WTC11 (cell line): ENCODE data around the gene LAMC1. TPM values are rescaled to one million over a fixed set of nuclear protein-coding genes. Genes with fewer than 3 reads are reported as not detected.

Source experiments
- ATAC-seq: fragments of 200-7000 bp; cut with Tn5 transposase; 2 replicates; pipeline ENCODE4 v1.10.0; 2021; ENCODE audit warnings: mild to moderate bottlenecking, moderate library complexity
- CTCF ChIA-PET: fragments of 300-600 bp; sonication (Branson Sonifier 250); formaldehyde crosslinking; loops from one replicate; lab custom pipeline; 2021; ENCODE audit warnings: antibody characterized with exemption; lab: Charles Lee
- POLR2A ChIA-PET: fragments of 350-600 bp; sonication (Branson Sonifier 250); formaldehyde crosslinking; loops from one replicate; lab custom pipeline; 2021; ENCODE audit warnings: antibody characterized with exemption; lab: Charles Lee
- DNase-seq: peaks from one replicate; pipeline ENCODE4 v3.0.0; 2021; ENCODE audit warnings: low spot score
- H3K27ac Mint-ChIP-seq: 2 replicates; pipeline ENCODE4 v1.8.0; 2021; ENCODE audit warnings: mixed read lengths
- H3K27me3 Mint-ChIP-seq: 2 replicates; pipeline ENCODE4 v1.8.0; 2021; ENCODE audit warnings: low read depth, mild to moderate bottlenecking, moderate library complexity, mixed read lengths
- H3K36me3 Mint-ChIP-seq: 2 replicates; pipeline ENCODE4 v1.8.0; 2021; ENCODE audit warnings: mixed read lengths
- H3K4me1 Mint-ChIP-seq: 2 replicates; pipeline ENCODE4 v1.8.0; 2022; ENCODE audit warnings: mixed read lengths
- H3K4me3 Mint-ChIP-seq: 2 replicates; pipeline ENCODE4 v1.8.0; 2021; ENCODE audit warnings: mild to moderate bottlenecking, moderate library complexity, mixed read lengths
- H3K9me3 Mint-ChIP-seq: 2 replicates; pipeline ENCODE4 v1.8.0; 2021; ENCODE audit warnings: mixed read lengths
- E2F4 ChIP-seq: sonication (generic); formaldehyde crosslinking; IDR thresholded peaks from 2 replicates; pipeline ENCODE4 v1.8.1; 2022; ENCODE audit warnings: low read depth, mild to moderate bottlenecking, moderate library complexity, missing genetic modification reagents, borderline replicate concordance
- ERG ChIP-seq: fragments of 250-450 bp; sonication (Bioruptor Pico); IDR thresholded peaks from 2 replicates; pipeline ENCODE4 v1.8.0; 2021; ENCODE audit warnings: mild to moderate bottlenecking
- FOXP4 ChIP-seq: sonication (generic); formaldehyde crosslinking; IDR thresholded peaks from 2 replicates; pipeline ENCODE4 v1.8.0; 2022; ENCODE audit warnings: mild to moderate bottlenecking, missing genetic modification reagents
- IRF1 ChIP-seq: sonication (generic); formaldehyde crosslinking; IDR thresholded peaks from 2 replicates; pipeline ENCODE4 v1.8.0; 2023; ENCODE audit warnings: missing genetic modification reagents
- MAX ChIP-seq: sonication (generic); formaldehyde crosslinking; IDR thresholded peaks from 2 replicates; pipeline ENCODE4 v1.8.0; 2022; ENCODE audit warnings: mild to moderate bottlenecking, missing genetic modification reagents
- MYBL2 ChIP-seq: sonication (generic); formaldehyde crosslinking; IDR thresholded peaks from 2 replicates; pipeline ENCODE4 v1.8.1; 2023; ENCODE audit warnings: mild to moderate bottlenecking, moderate library complexity, missing genetic modification reagents
- NR1H2 ChIP-seq: sonication (generic); formaldehyde crosslinking; IDR thresholded peaks from 2 replicates; pipeline ENCODE4 v1.9.0; 2021; ENCODE audit warnings: mild to moderate bottlenecking, moderate library complexity, missing genetic modification reagents
- NR3C1 ChIP-seq: sonication (generic); formaldehyde crosslinking; conservative IDR thresholded peaks from 2 replicates; pipeline ENCODE4 v1.8.1; 2023; ENCODE audit warnings: low read depth, mild to moderate bottlenecking, missing genetic modification reagents
- TEAD1 ChIP-seq: sonication (generic); formaldehyde crosslinking; IDR thresholded peaks from 2 replicates; pipeline ENCODE4 v1.8.0; 2022; ENCODE audit warnings: mild to moderate bottlenecking, missing genetic modification reagents
- USF2 ChIP-seq: sonication (generic); formaldehyde crosslinking; IDR thresholded peaks from 2 replicates; pipeline ENCODE4 v1.8.1; 2023; ENCODE audit warnings: mild to moderate bottlenecking, missing genetic modification reagents, moderate library complexity
- ZNF425 ChIP-seq: fragments of 250-450 bp; sonication (Bioruptor Pico); conservative IDR thresholded peaks from 2 replicates; pipeline ENCODE4 v1.9.0; 2021; ENCODE audit warnings: mild to moderate bottlenecking
- total RNA-seq: library from RNA; stranded (reverse); gene quantifications from 3 replicates; pipeline ENCODE4 v1.2.3, GENCODE V29; 2021
- TF ChIP-seq, protein P1 (sequence below): sonication (generic); formaldehyde crosslinking; IDR thresholded peaks from 2 replicates; pipeline ENCODE4 v1.8.1; 2023; ENCODE audit warnings: mild to moderate bottlenecking, moderate library complexity, missing genetic modification reagents
- TF ChIP-seq, protein P2 (sequence below): fragments of 250-450 bp; sonication (Bioruptor Pico); IDR thresholded peaks from 2 replicates; pipeline ENCODE4 v1.9.0; 2021; ENCODE audit warnings: moderate library complexity, mild to moderate bottlenecking, inconsistent platforms, borderline replicate concordance
- TF ChIP-seq, protein P3 (sequence below): sonication (generic); formaldehyde crosslinking; IDR thresholded peaks from 2 replicates; pipeline ENCODE4 v1.8.0; 2022; ENCODE audit warnings: missing genetic modification reagents
- TF ChIP-seq, protein P4 (sequence below): sonication (generic); formaldehyde crosslinking; IDR thresholded peaks from 2 replicates; pipeline ENCODE4 v1.8.1; 2022; ENCODE audit warnings: mild to moderate bottlenecking, moderate library complexity, missing genetic modification reagents

Gene LAMC1
- total RNA-seq, 1 experiment from 2014 or later, result 162 TPM

DNA sequence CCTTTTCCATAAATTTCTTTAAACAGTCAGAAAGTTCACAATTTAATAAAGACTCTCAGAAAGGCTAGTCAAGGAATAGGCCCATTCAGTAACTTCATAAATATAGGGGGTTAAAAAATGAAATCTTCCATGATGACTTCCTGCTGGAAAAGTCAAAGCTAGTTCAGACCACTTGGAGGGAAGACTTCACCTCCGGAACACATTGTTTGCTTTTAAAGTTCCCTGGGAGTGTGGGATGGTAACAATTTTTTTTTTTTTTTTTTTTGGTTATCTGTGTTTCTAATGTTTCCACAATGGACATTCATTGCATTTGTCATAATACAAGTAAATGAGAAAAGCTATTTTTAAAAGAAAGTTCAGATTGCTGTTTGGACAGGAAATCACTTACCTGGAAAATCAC is 144.5 kb downstream of the LAMC1 start (continued):
- TF ChIP-seq ERG (CRISPR knock-in tag) (no peak), NR1H2 (CRISPR knock-in tag) (no peak)

- Mint-ChIP-seq H3K4me3 (no peak overlapping the region), H3K27me3 (no peaks in the 10 kb centered on the region), H3K36me3 (no peaks in the 10 kb centered on the region), H3K27ac (no peak overlapping the region), H3K4me1 (peaks cover 16% of the 10 kb centered on the region), H3K9me3 (no peaks in the 10 kb centered on the region)
- TF ChIP-seq, protein P1, sequence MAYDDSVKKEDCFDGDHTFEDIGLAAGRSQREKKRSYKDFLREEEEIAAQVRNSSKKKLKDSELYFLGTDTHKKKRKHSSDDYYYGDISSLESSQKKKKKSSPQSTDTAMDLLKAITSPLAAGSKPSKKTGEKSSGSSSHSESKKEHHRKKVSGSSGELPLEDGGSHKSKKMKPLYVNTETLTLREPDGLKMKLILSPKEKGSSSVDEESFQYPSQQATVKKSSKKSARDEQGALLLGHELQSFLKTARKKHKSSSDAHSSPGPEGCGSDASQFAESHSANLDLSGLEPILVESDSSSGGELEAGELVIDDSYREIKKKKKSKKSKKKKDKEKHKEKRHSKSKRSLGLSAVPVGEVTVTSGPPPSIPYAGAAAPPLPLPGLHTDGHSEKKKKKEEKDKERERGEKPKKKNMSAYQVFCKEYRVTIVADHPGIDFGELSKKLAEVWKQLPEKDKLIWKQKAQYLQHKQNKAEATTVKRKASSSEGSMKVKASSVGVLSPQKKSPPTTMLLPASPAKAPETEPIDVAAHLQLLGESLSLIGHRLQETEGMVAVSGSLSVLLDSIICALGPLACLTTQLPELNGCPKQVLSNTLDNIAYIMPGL (CRISPR knock-in tag), result no peak
- TF ChIP-seq, protein P2, sequence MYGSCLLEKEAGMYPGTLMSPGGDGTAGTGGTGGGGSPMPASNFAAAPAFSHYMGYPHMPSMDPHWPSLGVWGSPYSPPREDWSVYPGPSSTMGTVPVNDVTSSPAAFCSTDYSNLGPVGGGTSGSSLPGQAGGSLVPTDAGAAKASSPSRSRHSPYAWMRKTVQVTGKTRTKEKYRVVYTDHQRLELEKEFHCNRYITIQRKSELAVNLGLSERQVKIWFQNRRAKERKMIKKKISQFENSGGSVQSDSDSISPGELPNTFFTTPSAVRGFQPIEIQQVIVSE (CRISPR knock-in tag), result no peak
- TF ChIP-seq NR3C1 (CRISPR knock-in tag), result no peak
- no peak for TF ChIP-seq FOXP4
- TF ChIP-seq, protein P3, sequence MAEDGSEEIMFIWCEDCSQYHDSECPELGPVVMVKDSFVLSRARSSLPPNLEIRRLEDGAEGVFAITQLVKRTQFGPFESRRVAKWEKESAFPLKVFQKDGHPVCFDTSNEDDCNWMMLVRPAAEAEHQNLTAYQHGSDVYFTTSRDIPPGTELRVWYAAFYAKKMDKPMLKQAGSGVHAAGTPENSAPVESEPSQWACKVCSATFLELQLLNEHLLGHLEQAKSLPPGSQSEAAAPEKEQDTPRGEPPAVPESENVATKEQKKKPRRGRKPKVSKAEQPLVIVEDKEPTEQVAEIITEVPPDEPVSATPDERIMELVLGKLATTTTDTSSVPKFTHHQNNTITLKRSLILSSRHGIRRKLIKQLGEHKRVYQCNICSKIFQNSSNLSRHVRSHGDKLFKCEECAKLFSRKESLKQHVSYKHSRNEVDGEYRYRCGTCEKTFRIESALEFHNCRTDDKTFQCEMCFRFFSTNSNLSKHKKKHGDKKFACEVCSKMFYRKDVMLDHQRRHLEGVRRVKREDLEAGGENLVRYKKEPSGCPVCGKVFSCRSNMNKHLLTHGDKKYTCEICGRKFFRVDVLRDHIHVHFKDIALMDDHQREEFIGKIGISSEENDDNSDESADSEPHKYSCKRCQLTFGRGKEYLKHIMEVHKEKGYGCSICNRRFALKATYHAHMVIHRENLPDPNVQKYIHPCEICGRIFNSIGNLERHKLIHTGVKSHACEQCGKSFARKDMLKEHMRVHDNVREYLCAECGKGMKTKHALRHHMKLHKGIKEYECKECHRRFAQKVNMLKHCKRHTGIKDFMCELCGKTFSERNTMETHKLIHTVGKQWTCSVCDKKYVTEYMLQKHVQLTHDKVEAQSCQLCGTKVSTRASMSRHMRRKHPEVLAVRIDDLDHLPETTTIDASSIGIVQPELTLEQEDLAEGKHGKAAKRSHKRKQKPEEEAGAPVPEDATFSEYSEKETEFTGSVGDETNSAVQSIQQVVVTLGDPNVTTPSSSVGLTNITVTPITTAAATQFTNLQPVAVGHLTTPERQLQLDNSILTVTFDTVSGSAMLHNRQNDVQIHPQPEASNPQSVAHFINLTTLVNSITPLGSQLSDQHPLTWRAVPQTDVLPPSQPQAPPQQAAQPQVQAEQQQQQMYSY (CRISPR knock-in tag), result no peak
- no peak for TF ChIP-seq IRF1 (CRISPR knock-in tag)
- no peak for TF ChIP-seq USF2 (CRISPR knock-in tag)
- no peak for TF ChIP-seq MAX (CRISPR knock-in tag)
- POLR2A ChIA-PET, result no interaction called here
- no peak for DNase-seq
- CTCF ChIA-PET, result interaction anchor here (1.1 kb wide), 1 partner anchor 66 kb away, joined by 4 read pairs; no protein-coding TSS in a partner anchor
- no peak for ATAC-seq
Observed at GRCh38 chr1:183168308-183168707, 145.1 kb downstream of the LAMC1 start.

DNA sequence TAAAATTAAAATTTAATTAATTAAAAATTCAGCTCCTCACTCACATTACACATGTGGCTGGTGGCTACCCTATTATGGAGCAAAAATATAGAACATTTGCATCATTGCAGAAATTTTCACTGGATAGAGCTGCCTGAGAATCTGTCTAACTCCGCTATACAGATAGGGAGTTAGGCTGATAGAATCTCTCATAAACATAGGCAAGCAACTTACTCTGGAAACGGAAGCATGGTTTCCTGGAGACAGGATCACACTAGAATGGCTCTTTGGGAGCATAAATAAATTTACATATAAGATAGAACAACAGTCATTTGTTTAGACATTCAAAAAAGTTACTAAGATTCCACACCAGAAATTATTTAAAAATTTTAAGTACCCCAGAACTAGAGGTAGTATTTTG is 150.6 kb downstream of the LAMC1 start:
- peaks cover 4% of the 10 kb centered on the region for H3K9me3 Mint-ChIP-seq
- H3K4me3 Mint-ChIP-seq, result no peak overlapping the region
- ChIA-PET CTCF (no interaction called here), POLR2A (no interaction called here)
- H3K36me3 Mint-ChIP-seq, result no peaks in the 10 kb centered on the region
- H3K27me3 Mint-ChIP-seq, result no peaks in the 10 kb centered on the region
- no peak overlapping the region for H3K27ac Mint-ChIP-seq
- no peak for ATAC-seq
- no peak for DNase-seq
- peaks cover 7% of the 10 kb centered on the region for H3K4me1 Mint-ChIP-seq
- TF ChIP-seq MYBL2, result no peak
- no peak for TF ChIP-seq TEAD1
- TF ChIP-seq E2F4, result no peak
- TF ChIP-seq ZNF425 (CRISPR knock-in tag), result no peak
- TF ChIP-seq, protein P4, sequence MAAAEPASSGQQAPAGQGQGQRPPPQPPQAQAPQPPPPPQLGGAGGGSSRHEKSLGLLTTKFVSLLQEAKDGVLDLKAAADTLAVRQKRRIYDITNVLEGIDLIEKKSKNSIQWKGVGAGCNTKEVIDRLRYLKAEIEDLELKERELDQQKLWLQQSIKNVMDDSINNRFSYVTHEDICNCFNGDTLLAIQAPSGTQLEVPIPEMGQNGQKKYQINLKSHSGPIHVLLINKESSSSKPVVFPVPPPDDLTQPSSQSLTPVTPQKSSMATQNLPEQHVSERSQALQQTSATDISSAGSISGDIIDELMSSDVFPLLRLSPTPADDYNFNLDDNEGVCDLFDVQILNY (CRISPR knock-in tag), result no peak
